Lower leg skin (tissue), 3 donors: ENCODE data around the gene ARMC2.

Source experiments
- POLR2A ChIP-seq, 2 donors: fragments of 450-650 bp; IDR thresholded peaks; one replicate each; pipeline ENCODE4 v1.6.1; 2016 to 2017; ENCODE audit warnings: antibody characterized with exemption in 2 of 2, mild to moderate bottlenecking in 1 of 2, moderate library complexity in 1 of 2
- TF ChIP-seq, protein P1 (sequence below), 3 donors: fragments of 450-650 bp; IDR thresholded peaks; one replicate each; pipeline ENCODE4 v1.5.1; 2016; ENCODE audit warnings: antibody characterized with exemption in 3 of 3, mild to moderate bottlenecking in 3 of 3, moderate library complexity in 2 of 3

DNA sequence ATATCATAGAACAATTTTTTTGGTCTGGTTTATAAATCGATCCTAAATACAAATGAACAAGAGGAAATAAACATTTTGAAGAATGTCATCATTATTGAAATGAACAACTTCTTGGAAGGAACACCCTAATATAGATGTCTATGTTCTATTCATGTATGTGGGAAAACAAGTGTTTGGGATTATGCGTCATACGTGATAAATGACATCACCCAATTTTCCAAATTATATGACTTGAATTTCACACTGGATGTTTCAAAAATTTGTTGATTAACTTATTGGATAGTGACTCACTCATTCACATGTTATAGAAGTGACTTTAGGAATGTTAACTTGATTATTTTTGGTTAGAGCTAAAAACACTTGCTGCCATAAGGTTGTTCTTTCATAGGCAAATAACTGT is 18.6 kb downstream of the ARMC2 start:
- TF ChIP-seq, protein P1, sequence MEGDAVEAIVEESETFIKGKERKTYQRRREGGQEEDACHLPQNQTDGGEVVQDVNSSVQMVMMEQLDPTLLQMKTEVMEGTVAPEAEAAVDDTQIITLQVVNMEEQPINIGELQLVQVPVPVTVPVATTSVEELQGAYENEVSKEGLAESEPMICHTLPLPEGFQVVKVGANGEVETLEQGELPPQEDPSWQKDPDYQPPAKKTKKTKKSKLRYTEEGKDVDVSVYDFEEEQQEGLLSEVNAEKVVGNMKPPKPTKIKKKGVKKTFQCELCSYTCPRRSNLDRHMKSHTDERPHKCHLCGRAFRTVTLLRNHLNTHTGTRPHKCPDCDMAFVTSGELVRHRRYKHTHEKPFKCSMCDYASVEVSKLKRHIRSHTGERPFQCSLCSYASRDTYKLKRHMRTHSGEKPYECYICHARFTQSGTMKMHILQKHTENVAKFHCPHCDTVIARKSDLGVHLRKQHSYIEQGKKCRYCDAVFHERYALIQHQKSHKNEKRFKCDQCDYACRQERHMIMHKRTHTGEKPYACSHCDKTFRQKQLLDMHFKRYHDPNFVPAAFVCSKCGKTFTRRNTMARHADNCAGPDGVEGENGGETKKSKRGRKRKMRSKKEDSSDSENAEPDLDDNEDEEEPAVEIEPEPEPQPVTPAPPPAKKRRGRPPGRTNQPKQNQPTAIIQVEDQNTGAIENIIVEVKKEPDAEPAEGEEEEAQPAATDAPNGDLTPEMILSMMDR (IDR thresholded peaks at IDR 0.05) = no peak
- TF ChIP-seq POLR2A (IDR thresholded peaks at IDR 0.05) = no peak
